GM21390 (cell line): ENCODE measurements around the gene ENAH.
"Not testable (repeated sequence)": the region's sequence is repeated elsewhere in the genome, so short reads cannot be mapped to it uniquely, and the experiment has no call there.

Experiments used
- ATAC-seq: cut with Tn5 transposase; IDR thresholded peaks from one replicate; pipeline ENCODE4 v1.9.1; 2021; ENCODE audit not compliant: unreplicated experiment

The ENAH gene

GRCh38 chr1:225476100-225476511, 176.8 kb downstream of the ENAH start:
- ATAC-seq, result no peak

- peak; percentile 70 for ATAC-seq
Measured at GRCh38 chr1:225474986-225475820, 177.7 kb downstream of the ENAH start.

GRCh38 chr1:225474439-225474985, 178.4 kb downstream of the ENAH start:
- no peak for ATAC-seq

GRCh38 chr1:225473676-225474438, 179.1 kb downstream of the ENAH start:
- not testable (repeated sequence) for ATAC-seq

- not testable (repeated sequence) for ATAC-seq
Measured at GRCh38 chr1:225473266-225473665, 179.7 kb downstream of the ENAH start.

GRCh38 chr1:225471453-225472301, 181.2 kb downstream of the ENAH start:
- ATAC-seq, result no peak

GRCh38 chr1:225471109-225471452, 181.8 kb downstream of the ENAH start:
- no peak for ATAC-seq

GRCh38 chr1:225470211-225471108, 182.5 kb downstream of the ENAH start:
- no peak for ATAC-seq

GRCh38 chr1:225469051-225469450, 183.9 kb downstream of the ENAH start:
- no peak for ATAC-seq

GRCh38 chr1:225468270-225469020, 184.5 kb downstream of the ENAH start:
- no peak for ATAC-seq

- peak; percentile 95 for ATAC-seq
Measured at GRCh38 chr1:225467193-225468020, 185.5 kb downstream of the ENAH start.

GRCh38 chr1:225466848-225467192, 186.1 kb downstream of the ENAH start:
- ATAC-seq, result no peak

- ATAC-seq, result no peak
Measured at GRCh38 chr1:225465793-225466517, 187.0 kb downstream of the ENAH start.

- ATAC-seq, result no peak
Measured at GRCh38 chr1:225464851-225465792, 187.8 kb downstream of the ENAH start.

- ATAC-seq, result no peak
Measured at GRCh38 chr1:225462714-225463574, 190.0 kb downstream of the ENAH start.

- no peak for ATAC-seq
Measured at GRCh38 chr1:225462429-225462713, 190.6 kb downstream of the ENAH start.
